ENCODE measurements around the gene BNIPL.

- no peak for TF ChIP-seq CTCF (IDR thresholded peaks at IDR 0.05)
- TF ChIP-seq POLR2A (IDR thresholded peaks at IDR 0.05), result no peak
Observed at GRCh38 chr1:150999926-151000325, 36.5 kb upstream of the BNIPL start.
